ENCODE results near the gene PDLIM5. TPM values are rescaled to one million over a fixed set of nuclear protein-coding genes. Genes with fewer than 3 reads are reported as not detected.

The PDLIM5 gene
- total RNA-seq, 1 experiment from 2014 or later: 106 TPM

DNA sequence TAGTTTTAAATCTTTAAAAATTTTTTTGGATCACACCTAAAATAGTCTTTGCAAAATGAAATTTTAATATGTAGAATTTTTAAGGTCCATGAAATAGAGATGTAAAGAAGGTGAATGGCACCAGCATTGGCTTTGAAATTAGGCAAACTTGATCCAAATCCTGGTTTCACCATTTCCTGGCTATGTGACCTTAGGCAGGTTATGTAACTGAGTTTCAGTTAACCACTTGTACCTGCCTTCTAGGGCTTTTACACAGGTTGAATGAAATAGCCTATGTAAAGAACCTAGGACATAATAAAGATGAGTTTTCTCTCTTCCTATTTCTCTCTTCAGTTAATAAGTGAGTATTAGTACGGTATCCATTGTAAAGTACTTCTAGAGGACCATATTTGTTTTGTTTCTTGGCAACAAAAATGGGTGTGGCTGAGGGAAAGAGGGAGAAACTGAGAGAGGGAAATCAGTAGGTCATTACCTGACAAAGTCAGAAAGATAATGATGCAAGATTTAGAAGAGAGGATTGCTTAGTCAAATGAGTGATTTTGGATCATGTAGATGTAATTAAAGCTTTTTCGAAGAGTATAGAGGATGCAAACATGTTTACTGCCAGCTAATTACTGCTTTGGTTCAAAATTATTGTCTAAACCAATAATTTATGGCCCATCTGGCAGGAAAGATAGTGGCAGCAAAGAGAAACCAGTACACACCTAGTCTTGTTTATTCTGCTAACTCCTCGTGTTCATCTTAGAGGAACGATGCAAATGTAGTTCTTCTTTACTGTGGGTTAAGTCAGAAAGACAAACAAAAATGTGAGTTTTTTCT is 81.9 kb downstream of the PDLIM5 start:
- Histone ChIP-seq H3K9me3 (no peaks in the 10 kb centered on the region), H3K36me3 (ENCODE audit: control insufficient read depth, insufficient read depth, low read length) (no peaks in the 10 kb centered on the region; the same call in 1 of the 2 replicates), H3K27me3 (replicated peaks; ENCODE audit: control insufficient read depth, insufficient read depth, low read length) (no peaks in the 10 kb centered on the region), H3K4me1 (peaks cover 59% of the 10 kb centered on the region), H3K4me3 (ENCODE audit: low read depth, low read length) (no peak overlapping the region)
- peak overlapping the region; percentile 74 for H3K27ac Mint-ChIP-seq (ENCODE audit: unreplicated experiment)
- TF ChIP-seq CTCF (IDR thresholded peaks at IDR 0.05; ENCODE audit: insufficient read depth in 1 of 2, low read depth in 1 of 2, low read length in 1 of 2, severe bottlenecking in 1 of 2, unreplicated experiment in 1 of 2): no peak
- intact Hi-C loops (cut with micrococcal nuclease; ENCODE audit: unreplicated experiment): loop anchor here (2.0 kb wide), 1 partner anchor 75 kb away; no protein-coding TSS in a partner anchor
- H3K4me3 Mint-ChIP-seq (ENCODE audit: unreplicated experiment): peak overlapping the region; percentile 58
- POLR2A ChIA-PET: no interaction called here
- peaks cover 45% of the 10 kb centered on the region for H3K4me1 Mint-ChIP-seq (ENCODE audit: low read depth, unreplicated experiment)
- peaks cover 9% of the 10 kb centered on the region for H3K36me3 Mint-ChIP-seq (ENCODE audit: insufficient read depth, unreplicated experiment)
- CTCF ChIA-PET: no interaction called here
- no TSS peak for BruUV-seq (replicated peaks)
- DNase-seq: no peak
- no peaks in the 10 kb centered on the region for H3K9me3 Mint-ChIP-seq (ENCODE audit: unreplicated experiment)
- H3K27me3 Mint-ChIP-seq (ENCODE audit: insufficient read depth, unreplicated experiment): no peaks in the 10 kb centered on the region

- Mint-ChIP-seq H3K36me3 (ENCODE audit: insufficient read depth, unreplicated experiment) (peaks cover 9% of the 10 kb centered on the region), H3K4me3 (ENCODE audit: unreplicated experiment) (peak overlapping the region; percentile 68), H3K4me1 (ENCODE audit: low read depth, unreplicated experiment) (peaks cover 51% of the 10 kb centered on the region), H3K9me3 (ENCODE audit: unreplicated experiment) (no peaks in the 10 kb centered on the region), H3K27me3 (ENCODE audit: insufficient read depth, unreplicated experiment) (no peaks in the 10 kb centered on the region), H3K27ac (ENCODE audit: unreplicated experiment) (peak overlapping the region; percentile 74)
- ChIA-PET POLR2A (interaction anchor here (0.6 kb wide), 1 partner anchor 75 kb away, joined by 7 read pairs; no protein-coding TSS in a partner anchor), CTCF (no interaction called here)
- intact Hi-C loops (cut with micrococcal nuclease; ENCODE audit: unreplicated experiment): loop anchor here (1.0 to 2.0 kb wide), 3 partner anchors 30 to 128 kb away; no protein-coding TSS in a partner anchor
- TSS peak; percentile 53 for BruUV-seq (replicated peaks)
- peaks cover 70% of the 10 kb centered on the region for H3K4me1 ChIP-seq
- H3K36me3 ChIP-seq (ENCODE audit: control insufficient read depth, insufficient read depth, low read length): no peaks in the 10 kb centered on the region; the same call in 1 of the 2 replicates
- H3K9me3 ChIP-seq: no peaks in the 10 kb centered on the region
- TF ChIP-seq CTCF (IDR thresholded peaks at IDR 0.05; ENCODE audit: insufficient read depth in 1 of 2, low read depth in 1 of 2, low read length in 1 of 2, severe bottlenecking in 1 of 2, unreplicated experiment in 1 of 2): no peak
- DNase-seq: peak; percentile 45 to 67
- H3K27me3 ChIP-seq (replicated peaks; ENCODE audit: control insufficient read depth, insufficient read depth, low read length): no peaks in the 10 kb centered on the region
- no peak overlapping the region for H3K4me3 ChIP-seq (ENCODE audit: low read depth, low read length)
These were observed 82.9 kb downstream of the PDLIM5 start for GRCh38 chr4:94534401-94535312.

GRCh38 chr4:94536049-94536448 is 84.3 kb downstream of the PDLIM5 start:
- no peak for DNase-seq
- peak overlapping the region; percentile 74 for H3K27ac Mint-ChIP-seq (ENCODE audit: unreplicated experiment)
- H3K4me1 Mint-ChIP-seq (ENCODE audit: low read depth, unreplicated experiment): peaks cover 65% of the 10 kb centered on the region
- H3K36me3 Mint-ChIP-seq (ENCODE audit: insufficient read depth, unreplicated experiment): peaks cover 9% of the 10 kb centered on the region
- CTCF ChIA-PET: no interaction called here
- H3K4me3 Mint-ChIP-seq (ENCODE audit: unreplicated experiment): peak overlapping the region; percentile 44
- Histone ChIP-seq H3K4me1 (peaks cover 81% of the 10 kb centered on the region), H3K36me3 (ENCODE audit: control insufficient read depth, insufficient read depth, low read length) (no peaks in the 10 kb centered on the region), H3K4me3 (ENCODE audit: low read depth, low read length) (no peak overlapping the region), H3K27me3 (replicated peaks; ENCODE audit: control insufficient read depth, insufficient read depth, low read length) (no peaks in the 10 kb centered on the region), H3K9me3 (no peaks in the 10 kb centered on the region)
- no TSS peak for BruUV-seq (replicated peaks)
- POLR2A ChIA-PET: no interaction called here
- no peaks in the 10 kb centered on the region for H3K27me3 Mint-ChIP-seq (ENCODE audit: insufficient read depth, unreplicated experiment)
- no peak for TF ChIP-seq CTCF (IDR thresholded peaks at IDR 0.05; ENCODE audit: insufficient read depth in 1 of 2, low read depth in 1 of 2, low read length in 1 of 2, severe bottlenecking in 1 of 2, unreplicated experiment in 1 of 2)
- intact Hi-C loops (cut with micrococcal nuclease; ENCODE audit: unreplicated experiment): no loop called here
- H3K9me3 Mint-ChIP-seq (ENCODE audit: unreplicated experiment): no peaks in the 10 kb centered on the region

All from Caco-2 (cell line).